Body of pancreas (tissue), 4 donors: ENCODE results near the gene NES.

Experiments
- POLR2A ChIP-seq, 3 donors: fragments of 450-650 bp; IDR thresholded peaks; one replicate each; pipeline ENCODE4 v1.6.1; 2016; ENCODE audit warnings: antibody characterized with exemption in 3 of 3, mild to moderate bottlenecking in 2 of 3
- TF ChIP-seq, protein P1 (sequence below), 7 experiments: fragments of 450-650 bp in 4 of 7; fragments of 200-600 bp in 3 of 7; sonication (generic) in 3 of 7; IDR thresholded peaks; one replicate each; pipeline ENCODE4 v1.5.1; 2016 to 2019; ENCODE audit warnings: antibody characterized with exemption in 7 of 7

DNA sequence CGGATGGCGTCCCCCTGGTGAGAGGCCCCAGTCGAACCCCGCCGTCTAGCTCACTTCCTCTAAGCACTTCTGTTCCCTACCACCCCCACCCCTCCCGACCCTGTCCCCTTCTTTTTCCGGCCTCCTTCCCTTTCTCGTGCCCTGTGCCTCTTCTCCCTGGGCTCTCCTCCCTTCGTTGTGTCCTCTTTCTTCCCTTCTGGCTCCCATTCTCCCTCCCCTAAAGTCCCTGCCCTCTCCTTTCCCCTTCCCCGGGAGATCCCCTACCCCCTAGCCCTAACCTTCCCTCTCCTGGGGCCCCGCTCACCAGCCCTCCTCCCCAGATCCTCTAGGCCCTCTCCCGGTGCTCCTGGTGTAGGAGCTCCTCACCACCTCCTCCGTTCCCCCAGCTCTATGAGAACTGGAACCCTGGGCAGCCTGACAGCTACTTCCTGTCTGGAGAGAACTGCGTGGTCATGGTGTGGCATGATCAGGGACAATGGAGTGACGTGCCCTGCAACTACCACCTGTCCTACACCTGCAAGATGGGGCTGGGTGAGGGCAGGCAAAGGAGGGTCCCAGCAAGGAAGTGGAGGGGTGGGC, 19.4 kb downstream of the NES start:
- TF ChIP-seq, protein P1, sequence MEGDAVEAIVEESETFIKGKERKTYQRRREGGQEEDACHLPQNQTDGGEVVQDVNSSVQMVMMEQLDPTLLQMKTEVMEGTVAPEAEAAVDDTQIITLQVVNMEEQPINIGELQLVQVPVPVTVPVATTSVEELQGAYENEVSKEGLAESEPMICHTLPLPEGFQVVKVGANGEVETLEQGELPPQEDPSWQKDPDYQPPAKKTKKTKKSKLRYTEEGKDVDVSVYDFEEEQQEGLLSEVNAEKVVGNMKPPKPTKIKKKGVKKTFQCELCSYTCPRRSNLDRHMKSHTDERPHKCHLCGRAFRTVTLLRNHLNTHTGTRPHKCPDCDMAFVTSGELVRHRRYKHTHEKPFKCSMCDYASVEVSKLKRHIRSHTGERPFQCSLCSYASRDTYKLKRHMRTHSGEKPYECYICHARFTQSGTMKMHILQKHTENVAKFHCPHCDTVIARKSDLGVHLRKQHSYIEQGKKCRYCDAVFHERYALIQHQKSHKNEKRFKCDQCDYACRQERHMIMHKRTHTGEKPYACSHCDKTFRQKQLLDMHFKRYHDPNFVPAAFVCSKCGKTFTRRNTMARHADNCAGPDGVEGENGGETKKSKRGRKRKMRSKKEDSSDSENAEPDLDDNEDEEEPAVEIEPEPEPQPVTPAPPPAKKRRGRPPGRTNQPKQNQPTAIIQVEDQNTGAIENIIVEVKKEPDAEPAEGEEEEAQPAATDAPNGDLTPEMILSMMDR (IDR thresholded peaks at IDR 0.05): no peak
- TF ChIP-seq POLR2A (IDR thresholded peaks at IDR 0.05): no peak
